Astrocyte of the cerebellum (primary cell): Measurements from ENCODE around the gene TPPP.

Experiments used
- DNase-seq: peaks from one replicate; pipeline ENCODE4 v3.0.0-alpha.2; 2011; ENCODE audit warnings: low read depth
- H3K4me3 ChIP-seq: 2 replicates; pipeline ENCODE4 v1.5.1; 2011; ENCODE audit warnings: mild to moderate bottlenecking, low read depth, low read length, moderate library complexity
- in situ Hi-C: cut with HindIII; loops from 2 replicates; pipeline ENCODE4 v1.10.0; 2017; ENCODE audit warnings: low sequenced_read_pairs
- TF ChIP-seq, protein P1 (sequence below): IDR thresholded peaks from 2 replicates; pipeline ENCODE4 v1.5.1; 2012; ENCODE audit warnings: low read length, low read depth, moderate library complexity, mild to moderate bottlenecking; ENCODE audit errors: missing control alignments

TPPP gene

GRCh38 chr5:645421-645820, 47.7 kb downstream of the TPPP start:
- TF ChIP-seq, protein P1, sequence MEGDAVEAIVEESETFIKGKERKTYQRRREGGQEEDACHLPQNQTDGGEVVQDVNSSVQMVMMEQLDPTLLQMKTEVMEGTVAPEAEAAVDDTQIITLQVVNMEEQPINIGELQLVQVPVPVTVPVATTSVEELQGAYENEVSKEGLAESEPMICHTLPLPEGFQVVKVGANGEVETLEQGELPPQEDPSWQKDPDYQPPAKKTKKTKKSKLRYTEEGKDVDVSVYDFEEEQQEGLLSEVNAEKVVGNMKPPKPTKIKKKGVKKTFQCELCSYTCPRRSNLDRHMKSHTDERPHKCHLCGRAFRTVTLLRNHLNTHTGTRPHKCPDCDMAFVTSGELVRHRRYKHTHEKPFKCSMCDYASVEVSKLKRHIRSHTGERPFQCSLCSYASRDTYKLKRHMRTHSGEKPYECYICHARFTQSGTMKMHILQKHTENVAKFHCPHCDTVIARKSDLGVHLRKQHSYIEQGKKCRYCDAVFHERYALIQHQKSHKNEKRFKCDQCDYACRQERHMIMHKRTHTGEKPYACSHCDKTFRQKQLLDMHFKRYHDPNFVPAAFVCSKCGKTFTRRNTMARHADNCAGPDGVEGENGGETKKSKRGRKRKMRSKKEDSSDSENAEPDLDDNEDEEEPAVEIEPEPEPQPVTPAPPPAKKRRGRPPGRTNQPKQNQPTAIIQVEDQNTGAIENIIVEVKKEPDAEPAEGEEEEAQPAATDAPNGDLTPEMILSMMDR, result no peak
- in situ Hi-C loops, result no loop called here
- DNase-seq, result no peak
- no peak overlapping the region for H3K4me3 ChIP-seq

DNA sequence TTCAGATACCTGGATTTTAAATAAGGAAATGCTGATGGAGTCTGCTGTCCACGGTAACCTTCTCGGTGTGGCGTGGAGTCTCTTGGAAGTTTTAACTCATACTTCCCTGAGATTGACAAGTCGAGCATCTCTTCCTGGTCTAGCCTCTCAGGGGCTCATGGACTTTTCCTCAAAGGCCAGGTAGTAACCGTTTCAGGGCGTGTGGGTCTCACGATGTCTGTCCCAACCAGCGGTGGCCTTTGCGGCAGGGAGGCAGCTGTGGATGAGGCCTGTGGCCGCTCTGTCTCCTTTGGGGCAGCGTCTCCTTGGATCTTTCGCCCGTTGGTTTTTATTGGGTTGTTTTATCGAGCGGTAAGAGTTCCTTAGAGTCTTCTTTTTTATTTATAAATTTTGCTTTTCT, 48.2 kb downstream of the TPPP start:
- DNase-seq, result no peak
- in situ Hi-C loops, result no loop called here
- no peak overlapping the region for H3K4me3 ChIP-seq
- TF ChIP-seq, protein P1, result no peak

GRCh38 chr5:644509-644908, 48.6 kb downstream of the TPPP start:
- in situ Hi-C loops, result no loop called here
- H3K4me3 ChIP-seq, result no peak overlapping the region
- TF ChIP-seq, protein P1, result no peak
- no peak for DNase-seq

DNA sequence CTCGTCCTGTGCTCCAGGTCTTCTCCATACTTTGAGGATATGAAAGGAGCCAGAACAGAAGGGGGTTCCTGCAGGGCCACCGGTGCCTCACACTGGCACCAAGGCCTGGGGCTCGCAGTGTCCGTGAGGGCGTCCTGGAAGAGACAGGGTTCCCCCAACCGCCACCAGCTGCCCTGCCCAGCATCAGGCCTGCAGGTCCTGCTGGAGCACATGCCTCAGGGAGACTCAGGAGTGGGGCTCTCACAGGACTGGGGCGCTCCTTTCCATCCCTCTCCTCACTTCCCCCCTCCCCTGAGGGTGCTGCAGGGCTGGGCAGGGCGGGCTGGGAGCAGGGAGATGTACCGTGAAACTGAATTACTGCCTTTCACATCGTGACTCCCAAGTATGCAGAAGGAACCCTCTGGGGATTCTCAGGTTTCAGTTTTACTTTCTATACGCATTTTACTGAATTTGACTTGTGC, 49.3 kb downstream of the TPPP start:
- in situ Hi-C loops, result no loop called here
- DNase-seq, result no peak
- TF ChIP-seq, protein P1, result no peak
- H3K4me3 ChIP-seq, result no peak overlapping the region

- in situ Hi-C loops, result no loop called here
- no peak for DNase-seq
- no peak overlapping the region for H3K4me3 ChIP-seq
- TF ChIP-seq, protein P1, result no peak
Observed at GRCh38 chr5:643351-643801, 49.8 kb downstream of the TPPP start.

- in situ Hi-C loops, result no loop called here
- DNase-seq, result no peak
- TF ChIP-seq, protein P1, result no peak
- H3K4me3 ChIP-seq, result no peak overlapping the region
Observed at GRCh38 chr5:642481-642880, 50.7 kb downstream of the TPPP start.

DNA sequence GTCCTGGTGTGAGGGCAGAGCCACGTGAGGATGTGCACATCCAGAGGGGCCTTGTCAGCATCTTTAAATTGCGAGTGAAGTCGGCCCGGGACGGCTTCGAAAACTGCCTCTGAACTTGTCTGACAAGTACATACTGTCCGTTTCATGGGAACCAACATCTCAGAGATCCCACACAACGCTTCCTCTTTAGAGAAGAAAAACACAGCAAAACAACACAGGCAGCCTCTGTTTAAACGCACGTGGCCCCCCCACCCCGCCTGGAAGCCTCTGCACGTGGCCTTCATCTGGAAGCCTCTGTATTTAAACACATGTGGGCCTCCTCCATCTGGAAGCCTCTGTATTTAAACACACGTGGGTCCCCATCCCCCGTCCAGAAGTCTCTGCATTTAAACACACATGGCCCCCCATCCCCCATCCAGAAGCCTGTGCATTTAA, 51.8 kb downstream of the TPPP start:
- H3K4me3 ChIP-seq, result no peak overlapping the region
- in situ Hi-C loops, result no loop called here
- TF ChIP-seq, protein P1, result no peak
- no peak for DNase-seq
